NCI-H69 (cell line): Measurements from ENCODE around the gene NDOR1.

Source experiments
- DNase-seq: peaks from one replicate; lab custom pipeline; 2025; lab: John Stamatoyannopoulos, UW

The NDOR1 gene

GRCh38 chr9:137262909-137263285, 57.4 kb downstream of the NDOR1 start:
- DNase-seq, result no peak

GRCh38 chr9:137263506-137263905, 58.0 kb downstream of the NDOR1 start:
- no peak for DNase-seq

- DNase-seq, result no peak
Measured at GRCh38 chr9:137264067-137264466, 58.6 kb downstream of the NDOR1 start.

GRCh38 chr9:137265496-137266161, 60.1 kb downstream of the NDOR1 start:
- no peak for DNase-seq

- DNase-seq, result no peak
Measured at GRCh38 chr9:137266162-137266527, 60.6 kb downstream of the NDOR1 start.
